Measurements from ENCODE around the gene ZNF511. TPM values are rescaled to one million over a fixed set of nuclear protein-coding genes. Genes with fewer than 3 reads are reported as not detected.

The ZNF511 gene
- total and polyA plus RNA-seq, 10 donors, result 26.3 to 50.6 (median 30.5) TPM

DNA sequence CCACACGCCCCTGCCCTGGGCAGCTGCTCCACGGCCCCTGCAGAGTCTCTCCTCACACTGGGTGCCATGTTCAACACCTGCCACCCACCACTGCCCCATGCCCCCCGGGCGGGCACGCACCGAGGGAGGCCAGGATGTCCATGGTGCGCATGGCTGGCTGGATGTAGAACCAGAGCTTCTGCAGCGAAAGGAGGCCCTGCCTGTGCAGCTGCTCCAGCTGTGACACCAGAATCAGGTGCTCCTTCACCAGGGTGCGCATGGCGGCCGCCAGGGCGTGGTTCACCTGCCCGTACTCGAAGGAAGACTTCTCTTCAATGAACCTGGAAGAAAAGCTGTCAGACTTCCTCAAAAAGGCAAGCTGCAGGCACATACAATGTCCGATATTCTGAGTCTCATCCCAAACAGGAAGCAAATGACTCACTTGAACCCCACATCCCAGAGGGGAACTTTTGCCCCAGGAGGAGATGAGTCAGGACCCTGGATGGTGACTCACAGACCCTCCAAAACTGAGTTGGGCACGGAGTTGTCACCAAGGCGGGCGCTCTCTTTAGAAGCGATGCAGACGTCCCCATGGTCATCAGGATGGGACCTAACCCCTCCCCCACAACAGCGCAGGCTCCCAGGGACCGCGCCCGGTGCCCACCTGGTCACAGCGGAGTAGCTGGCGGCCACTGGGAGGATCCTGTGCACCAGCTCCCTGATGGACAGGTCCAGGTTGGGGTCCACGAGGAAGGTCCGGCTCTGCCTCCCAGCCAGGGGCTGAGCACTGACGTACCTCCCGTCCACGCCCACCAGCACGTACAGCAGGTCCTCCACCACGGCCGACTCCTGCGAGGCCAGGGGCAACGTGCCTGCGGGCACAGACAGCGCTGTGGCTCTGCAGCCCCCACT is 15.6 kb upstream of the ZNF511 start:
- peaks cover 0 to 17% (median 0%) of the 10 kb centered on the region in 6 donors for H3K4me1 ChIP-seq
- 89 to 94% (median 91%) methylated on average over 20 to 38 of the region's 38 CpGs for WGBS, 5 donors
- H3K36me3 ChIP-seq, result peaks cover 3 to 90% (median 88%) of the 10 kb centered on the region in 6 donors
- intact Hi-C loops (cut with DNase I; ENCODE audit: low total_unique reads), result no loop called here
- H3K4me3 ChIP-seq, result no peak overlapping the region
- peak; percentile 77 for DNase-seq
- H3K9me3 ChIP-seq, result no peaks in the 10 kb centered on the region
- no peaks in the 10 kb centered on the region for H3K27me3 ChIP-seq (replicated peaks in 1 of 7)
- H3K27ac ChIP-seq, result peak overlapping the region in 1 of 8 donors; percentile 62
- no peak for TF ChIP-seq POLR2A (IDR thresholded peaks at IDR 0.05)
- TF ChIP-seq POLR2AphosphoS5 (IDR thresholded peaks at IDR 0.05), result peak in 1 of 3 donors; percentile 46

DNA sequence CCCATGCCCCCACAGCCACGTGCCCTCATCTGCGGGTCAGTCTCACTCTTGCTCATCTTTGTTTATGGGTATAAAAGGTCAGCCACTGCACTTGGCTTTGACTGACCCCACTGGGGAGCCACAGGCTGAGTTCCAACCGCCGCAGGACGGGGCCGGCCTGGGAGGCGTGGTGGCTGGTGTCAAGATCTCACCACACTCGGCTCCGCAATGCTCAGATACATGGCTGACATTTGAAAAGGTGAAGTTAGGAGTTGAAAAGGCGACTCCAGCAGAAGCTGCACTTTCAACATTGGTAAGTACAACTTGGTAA is 14.9 kb upstream of the ZNF511 start:
- 82 to 95% (median 94%) methylated on average over 10 of the region's 10 CpGs for WGBS, 5 donors
- Histone ChIP-seq H3K27ac (peak overlapping the region in 2 of 8 donors; percentile 31 to 62), H3K4me3 (no peak overlapping the region), H3K36me3 (peaks cover 5 to 90% (median 88%) of the 10 kb centered on the region in 6 donors), H3K27me3 (replicated peaks in 1 of 7) (no peaks in the 10 kb centered on the region), H3K9me3 (no peaks in the 10 kb centered on the region), H3K4me1 (peaks cover 0 to 17% (median 0%) of the 10 kb centered on the region in 6 donors)
- TF ChIP-seq POLR2A (IDR thresholded peaks at IDR 0.05) (no peak), POLR2AphosphoS5 (IDR thresholded peaks at IDR 0.05) (no peak)
- TF ChIP-seq, protein P1, sequence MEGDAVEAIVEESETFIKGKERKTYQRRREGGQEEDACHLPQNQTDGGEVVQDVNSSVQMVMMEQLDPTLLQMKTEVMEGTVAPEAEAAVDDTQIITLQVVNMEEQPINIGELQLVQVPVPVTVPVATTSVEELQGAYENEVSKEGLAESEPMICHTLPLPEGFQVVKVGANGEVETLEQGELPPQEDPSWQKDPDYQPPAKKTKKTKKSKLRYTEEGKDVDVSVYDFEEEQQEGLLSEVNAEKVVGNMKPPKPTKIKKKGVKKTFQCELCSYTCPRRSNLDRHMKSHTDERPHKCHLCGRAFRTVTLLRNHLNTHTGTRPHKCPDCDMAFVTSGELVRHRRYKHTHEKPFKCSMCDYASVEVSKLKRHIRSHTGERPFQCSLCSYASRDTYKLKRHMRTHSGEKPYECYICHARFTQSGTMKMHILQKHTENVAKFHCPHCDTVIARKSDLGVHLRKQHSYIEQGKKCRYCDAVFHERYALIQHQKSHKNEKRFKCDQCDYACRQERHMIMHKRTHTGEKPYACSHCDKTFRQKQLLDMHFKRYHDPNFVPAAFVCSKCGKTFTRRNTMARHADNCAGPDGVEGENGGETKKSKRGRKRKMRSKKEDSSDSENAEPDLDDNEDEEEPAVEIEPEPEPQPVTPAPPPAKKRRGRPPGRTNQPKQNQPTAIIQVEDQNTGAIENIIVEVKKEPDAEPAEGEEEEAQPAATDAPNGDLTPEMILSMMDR (IDR thresholded peaks at IDR 0.05 in 8 of 11, conservative IDR thresholded peaks at IDR 0.05 in 3 of 11), result no peak
- no peak for DNase-seq
- intact Hi-C loops (cut with DNase I; ENCODE audit: low total_unique reads), result no loop called here

DNA sequence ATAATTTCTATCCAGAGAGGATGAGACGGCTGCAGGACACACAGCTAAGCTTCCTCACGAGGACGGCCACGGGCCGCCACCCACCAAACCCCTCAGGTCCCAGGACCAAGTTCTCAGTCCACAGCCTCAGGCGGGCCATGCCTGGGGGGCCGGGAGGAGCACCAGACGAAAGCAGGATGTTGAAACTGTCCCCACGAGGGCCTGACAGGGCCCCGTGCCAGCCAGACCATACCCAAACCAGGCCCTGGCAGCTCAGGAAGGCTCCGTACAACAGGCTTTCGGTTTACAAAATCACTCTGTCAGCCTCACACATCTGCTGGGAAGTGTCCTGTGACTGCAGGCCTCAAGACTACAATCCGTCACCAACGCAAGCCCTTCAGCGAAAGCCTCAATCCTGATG is 14.5 kb upstream of the ZNF511 start:
- peaks cover 0 to 17% (median 0%) of the 10 kb centered on the region in 6 donors for H3K4me1 ChIP-seq
- no peaks in the 10 kb centered on the region for H3K27me3 ChIP-seq (replicated peaks in 1 of 7)
- TF ChIP-seq POLR2A (IDR thresholded peaks at IDR 0.05) (no peak), POLR2AphosphoS5 (IDR thresholded peaks at IDR 0.05) (no peak)
- TF ChIP-seq, protein P1 (IDR thresholded peaks at IDR 0.05 in 8 of 11, conservative IDR thresholded peaks at IDR 0.05 in 3 of 11), result no peak
- WGBS, 5 donors, result 83 to 91% (median 88%) methylated on average over 15 of the region's 15 CpGs
- H3K4me3 ChIP-seq, result no peak overlapping the region
- H3K27ac ChIP-seq, result peak overlapping the region in 4 of 8 donors; percentile 29 to 62 (median 30)
- no peaks in the 10 kb centered on the region for H3K9me3 ChIP-seq
- peaks cover 8 to 90% (median 88%) of the 10 kb centered on the region in 6 donors for H3K36me3 ChIP-seq
- intact Hi-C loops (cut with DNase I; ENCODE audit: low total_unique reads), result no loop called here
- DNase-seq, result peak; percentile 76

DNA sequence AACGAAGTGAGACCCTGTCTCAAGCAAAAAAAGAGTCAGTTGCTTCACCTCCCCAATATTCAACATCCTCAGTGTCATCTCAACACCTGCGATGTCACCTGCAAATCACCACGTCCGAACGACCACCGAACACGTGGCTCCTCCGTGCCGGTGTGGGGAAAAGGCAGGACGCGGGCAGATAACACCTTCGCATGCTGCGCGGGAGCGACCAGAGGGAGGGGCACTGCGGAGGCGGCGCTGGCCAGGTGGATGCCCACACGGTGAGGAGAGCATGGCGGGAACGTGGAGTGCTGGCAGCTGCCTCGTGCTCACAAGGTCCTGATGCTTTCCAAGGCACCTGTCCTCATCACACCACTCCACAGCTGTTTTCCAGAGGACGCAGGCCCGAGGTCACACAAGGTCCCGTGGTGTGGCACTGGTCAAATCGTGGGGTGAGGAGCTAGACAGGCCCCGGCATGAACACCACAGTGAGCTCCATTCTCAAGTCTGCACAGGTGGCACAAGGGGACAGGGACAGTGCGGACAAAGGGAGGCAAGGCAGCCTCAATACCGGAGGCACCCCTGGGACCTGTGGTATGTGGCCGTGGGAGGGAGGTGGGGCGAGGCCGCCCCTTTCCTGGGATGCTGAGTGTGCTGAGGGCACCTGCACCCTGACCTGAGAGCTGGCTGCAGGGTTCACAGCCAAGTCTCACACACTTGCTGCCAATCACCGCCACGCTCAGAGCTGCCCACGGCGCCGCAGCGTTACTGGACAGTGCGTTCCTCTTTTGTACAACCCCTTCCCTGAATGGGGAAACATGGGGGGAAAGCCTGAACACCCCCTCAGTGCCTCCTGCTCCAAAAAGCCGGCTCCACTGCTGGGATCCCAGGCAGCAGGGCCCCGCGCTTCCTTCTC is 13.0 kb upstream of the ZNF511 start:
- DNase-seq, result peak; percentile 71
- TF ChIP-seq, protein P1 (IDR thresholded peaks at IDR 0.05 in 8 of 11, conservative IDR thresholded peaks at IDR 0.05 in 3 of 11), result no peak
- peak in 1 of 3 donors; percentile 47 for TF ChIP-seq POLR2AphosphoS5 (IDR thresholded peaks at IDR 0.05)
- intact Hi-C loops (cut with DNase I; ENCODE audit: low total_unique reads), result no loop called here
- 92 to 97% (median 95%) methylated on average over 36 to 42 of the region's 42 CpGs for WGBS, 5 donors
- no peak overlapping the region for H3K27ac ChIP-seq
- no peaks in the 10 kb centered on the region for H3K27me3 ChIP-seq (replicated peaks in 1 of 7)
- no peak overlapping the region for H3K4me3 ChIP-seq
- peaks cover 0 to 17% (median 0%) of the 10 kb centered on the region in 6 donors for H3K4me1 ChIP-seq
- peaks cover 8 to 90% (median 88%) of the 10 kb centered on the region in 6 donors for H3K36me3 ChIP-seq
- H3K9me3 ChIP-seq, result no peaks in the 10 kb centered on the region
